T47D (cell line): ENCODE measurements around the gene FRAS1.

Source experiments
- DNase-seq, 2 experiments: peaks; one replicate each; pipeline versions ENCODE4 v3.0.0 to v3.0.0-alpha.2; 2011 to 2012; ENCODE audit warnings: low read depth in 1 of 2, low spot score in 1 of 2
- JUND ChIP-seq: IDR thresholded peaks from 2 replicates; pipeline ENCODE4 v1.6.1; 2012; ENCODE audit warnings: low read depth
- in situ Hi-C: cut with HindIII; loops from 2 replicates; pipeline ENCODE4 v1.10.0; 2016; ENCODE audit warnings: low sequenced_read_pairs, low pct_unique_long_range_greater_than_20kb

The FRAS1 gene

GRCh38 chr4:78560296-78560963 is 503.3 kb downstream of the FRAS1 start:
- in situ Hi-C loops: no loop called here
- DNase-seq: no peak

DNA sequence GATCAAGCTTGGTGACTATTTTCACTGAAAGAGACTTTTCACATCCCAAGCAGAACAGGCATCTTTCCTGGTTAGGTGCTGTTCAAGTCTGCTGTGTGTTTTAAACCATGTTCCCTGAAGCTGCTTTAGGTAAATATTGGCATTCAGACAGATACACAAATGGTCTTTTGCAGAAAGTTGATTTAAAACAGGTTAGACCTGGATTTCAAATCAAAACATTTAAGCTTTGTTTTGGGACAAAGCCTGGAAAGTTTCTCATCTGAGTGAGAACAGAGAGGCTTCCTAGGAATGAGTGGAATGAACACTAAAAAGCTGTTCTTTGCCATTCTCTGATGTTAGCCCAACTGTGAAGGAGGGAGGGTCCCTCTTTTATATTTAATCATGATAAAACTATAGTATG is 504.6 kb downstream of the FRAS1 start:
- peak; percentile 51; the same call in 1 of the 2 replicates for TF ChIP-seq JUND
- in situ Hi-C loops: no loop called here
- DNase-seq: peak in 1 of 2 experiments; percentile 80

More at GRCh38 chr4:78560296-78560963, 503.3 kb downstream of the FRAS1 start:
- TF ChIP-seq JUND: no peak

- no peak for DNase-seq
- no peak for TF ChIP-seq JUND
- in situ Hi-C loops: no loop called here
Observed at GRCh38 chr4:78562687-78563086, 505.6 kb downstream of the FRAS1 start.

DNA sequence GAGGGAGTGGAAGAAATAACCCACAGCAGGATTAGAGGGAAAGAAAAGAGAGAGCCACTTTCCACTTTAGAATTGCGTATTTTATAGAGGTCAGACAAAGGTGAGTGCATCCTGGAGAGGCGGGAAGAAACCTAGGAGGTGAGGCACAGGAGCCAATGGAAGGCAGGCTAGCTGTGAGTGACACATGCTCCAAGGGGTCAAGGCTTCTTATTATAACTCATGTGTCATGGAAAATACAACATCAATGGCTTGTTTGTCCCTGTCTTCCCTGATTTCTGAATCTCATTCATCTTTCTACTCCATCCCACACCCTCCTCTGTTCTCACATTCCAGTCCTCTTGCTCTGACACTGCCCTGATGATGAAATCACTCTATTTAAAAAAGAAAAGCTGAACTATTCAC is 508.8 kb downstream of the FRAS1 start:
- in situ Hi-C loops: no loop called here
- DNase-seq: peak in 1 of 2 experiments; percentile 42

GRCh38 chr4:78566834-78567499 is 509.8 kb downstream of the FRAS1 start:
- no peak for DNase-seq
- in situ Hi-C loops: no loop called here
- TF ChIP-seq JUND: no peak

More for the DNA sequence above, 508.8 kb downstream of the FRAS1 start:
- TF ChIP-seq JUND: no peak

GRCh38 chr4:78567500-78568060 is 510.5 kb downstream of the FRAS1 start:
- no peak for TF ChIP-seq JUND
- in situ Hi-C loops: no loop called here
- no peak for DNase-seq

DNA sequence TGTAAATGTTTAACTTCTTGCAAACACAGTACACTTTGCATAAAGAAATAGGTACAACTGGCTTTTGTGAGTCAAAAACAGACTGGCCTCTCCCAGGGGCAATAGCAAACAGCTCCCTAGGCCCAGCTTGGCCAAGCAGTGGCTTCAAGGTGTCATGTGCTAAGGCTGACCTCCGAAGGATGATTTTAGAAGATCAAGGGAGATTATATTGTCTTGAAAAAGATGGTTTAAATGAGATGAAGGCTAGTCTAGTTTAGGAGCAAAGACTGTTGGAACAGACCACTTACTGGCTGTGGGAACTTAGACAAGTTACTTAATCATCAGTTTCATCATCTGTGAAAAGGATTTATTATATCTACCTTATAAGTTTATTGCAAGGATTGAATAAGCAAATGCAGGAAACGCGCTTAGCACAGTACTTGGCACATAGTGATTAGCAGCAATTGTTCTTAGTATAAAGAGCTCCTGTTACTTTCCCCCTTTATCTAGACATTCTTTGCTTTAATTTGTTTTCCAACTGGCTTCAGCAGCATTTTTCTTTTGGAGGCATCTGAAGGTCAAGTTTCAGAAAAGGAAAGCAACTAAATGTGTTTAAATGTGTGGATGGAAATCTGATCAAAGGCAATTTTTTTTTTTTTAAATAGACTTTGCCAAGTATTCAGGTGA is 511.6 kb downstream of the FRAS1 start:
- TF ChIP-seq JUND: no peak
- in situ Hi-C loops: no loop called here
- DNase-seq: no peak

DNA sequence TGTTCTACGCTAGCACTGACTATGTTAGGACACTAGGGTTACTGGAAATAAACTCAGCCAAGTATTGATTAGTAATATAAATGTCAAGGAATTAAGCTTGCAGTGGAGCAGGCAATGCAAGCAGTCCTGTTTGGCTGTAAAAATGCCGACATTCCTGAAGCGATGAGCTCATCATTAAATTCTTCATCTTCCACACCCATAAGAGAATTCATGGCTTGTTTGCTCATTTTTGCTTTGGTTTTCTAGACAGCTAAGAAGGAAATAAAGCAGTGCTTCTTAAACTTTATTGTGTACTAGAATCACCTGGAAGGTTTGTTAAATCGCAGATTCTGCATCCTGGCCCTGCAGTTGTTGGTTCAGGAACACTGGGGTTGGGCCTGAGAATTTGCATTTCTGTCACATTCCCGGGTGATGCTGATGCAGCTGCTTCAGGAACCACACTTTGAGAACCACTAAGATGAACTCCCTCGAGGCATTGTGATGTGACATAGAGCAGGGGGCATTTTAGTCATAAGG is 512.2 kb downstream of the FRAS1 start:
- peak; percentile 63 for TF ChIP-seq JUND
- peak in 1 of 2 experiments; percentile 58 for DNase-seq
- in situ Hi-C loops: no loop called here

DNA sequence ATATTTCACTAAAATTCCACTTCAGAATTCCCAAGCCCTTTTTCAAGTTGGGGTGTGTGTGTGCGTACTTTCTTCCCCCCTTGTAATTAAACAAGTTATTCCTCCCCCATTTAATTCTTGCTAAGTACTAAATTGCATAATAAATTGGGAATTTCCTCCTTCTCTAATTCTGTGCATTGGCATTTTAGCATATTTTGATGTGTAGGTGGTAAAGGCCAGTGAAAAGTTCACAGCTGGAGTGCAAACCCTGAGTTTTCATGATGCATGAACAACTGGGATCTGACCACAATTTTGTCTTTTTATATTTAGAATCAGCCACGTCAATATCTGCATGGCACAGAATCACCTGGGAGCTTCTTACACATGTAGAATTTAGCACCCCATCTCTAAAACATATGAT is 513.0 kb downstream of the FRAS1 start:
- no peak for TF ChIP-seq JUND
- in situ Hi-C loops: no loop called here
- DNase-seq: no peak

DNA sequence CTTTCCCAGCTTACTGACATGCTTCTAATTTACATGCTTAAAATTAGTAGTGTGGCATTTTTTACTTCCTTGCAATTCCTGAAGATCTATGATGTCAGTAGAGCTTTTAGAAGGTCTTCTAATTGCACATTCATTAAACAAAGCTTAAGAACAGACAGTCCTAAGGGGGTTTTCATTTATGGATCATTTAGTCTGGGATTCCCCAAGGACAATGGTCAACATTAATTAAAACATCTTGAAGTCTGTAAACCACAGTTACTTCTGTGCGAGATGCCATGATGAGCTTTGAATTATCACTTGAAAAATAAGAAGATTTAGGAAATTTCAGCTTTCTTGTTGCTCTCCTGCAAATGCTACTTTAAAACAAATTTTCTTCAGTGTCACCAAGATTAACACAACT is 514.7 kb downstream of the FRAS1 start:
- in situ Hi-C loops: no loop called here
- DNase-seq: no peak
- no peak for TF ChIP-seq JUND

DNA sequence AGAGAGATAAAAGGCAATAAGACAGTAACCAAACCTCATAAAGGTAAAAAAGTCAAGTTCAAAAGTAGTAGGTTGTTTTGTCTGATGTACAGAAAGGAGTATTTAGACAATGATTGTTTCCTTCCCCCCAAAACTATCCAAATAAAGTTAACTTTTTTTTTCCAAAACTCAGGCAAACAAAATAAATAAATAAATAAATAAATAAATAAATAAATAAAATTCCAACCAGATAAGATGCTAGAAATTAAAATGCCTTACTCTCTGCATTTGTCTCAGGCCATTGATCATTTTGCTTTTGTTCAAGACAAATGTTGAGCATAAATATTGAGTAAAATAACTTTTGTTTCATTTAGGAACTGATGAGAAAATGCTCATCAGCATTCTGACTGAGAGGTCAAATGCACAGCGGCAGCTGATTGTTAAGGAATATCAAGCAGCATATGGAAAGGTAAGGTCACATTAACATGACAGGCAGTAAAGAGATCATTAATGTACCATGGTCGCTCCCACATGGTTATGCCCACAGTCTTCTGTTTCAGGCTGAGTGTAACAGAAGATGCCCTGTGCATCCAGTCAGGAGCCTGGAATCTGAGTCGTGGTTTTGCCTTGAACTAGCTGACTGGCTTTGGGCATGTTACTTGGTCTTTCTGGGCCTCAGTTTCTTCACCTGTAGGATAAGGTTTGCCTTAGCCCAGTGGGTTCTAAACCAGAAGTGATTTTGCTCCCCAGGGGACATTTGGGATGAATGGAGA is 521.7 kb downstream of the FRAS1 start:
- in situ Hi-C loops: no loop called here
- TF ChIP-seq JUND: no peak
- no peak for DNase-seq

- in situ Hi-C loops: no loop called here
- no peak for TF ChIP-seq JUND
- DNase-seq: no peak
Observed at GRCh38 chr4:78581618-78582017, 524.5 kb downstream of the FRAS1 start.
